GM12878 (cell line): Measurements from ENCODE around the gene PIP5KL1. TPM values are rescaled to one million over a fixed set of nuclear protein-coding genes. Genes with fewer than 3 reads are reported as not detected.

ENCODE experiments used
- ATAC-seq: fragments of 200-7000 bp; cut with Tn5 transposase; 3 replicates; pipeline ENCODE4 v1.9.1; 2020; ENCODE audit warnings: mild to moderate bottlenecking, moderate library complexity
- BruUV-seq: library from RNA; stranded (reverse); fragments of 400-500 nt; replicated peaks from 2 replicates; lab custom pipeline; 2021; lab: Mats Ljungman, UMichigan
- CTCF ChIA-PET: fragments of 300-600 bp; sonication (Branson Sonifier 250); formaldehyde crosslinking; extraction: SDS; loops from one replicate; lab custom pipeline; 2021; ENCODE audit warnings: inconsistent platforms; lab: Yijun Ruan, JAX
- POLR2A ChIA-PET: fragments of 350-600 bp; formaldehyde crosslinking; extraction: SDS; loops from one replicate; lab custom pipeline; 2021; ENCODE audit warnings: inconsistent platforms; lab: Charles Lee
- RAD21 ChIA-PET: fragments of 300-600 bp; sonication (Branson Sonifier 250); formaldehyde crosslinking; loops from one replicate; lab custom pipeline; 2023; ENCODE audit warnings: antibody characterized with exemption; ENCODE audit not compliant: unreplicated experiment; lab: Charles Lee
- SMC1A ChIA-PET: fragments of 300-600 bp; sonication (Branson Sonifier 250); formaldehyde crosslinking; loops from one replicate; lab custom pipeline; 2023; ENCODE audit not compliant: unreplicated experiment, uncharacterized antibody; lab: Charles Lee
- DNase-seq: peaks from one replicate; pipeline ENCODE4 v3.0.0-alpha.2; 2011; ENCODE audit warnings: low read depth, low spot score
- FAIRE-seq: peaks from 3 replicates; lab custom pipeline; 2011; peaks lifted over from hg19 to GRCh38; lab: Jason Lieb, UNC
- H2AFZ ChIP-seq: 2 replicates; pipeline ENCODE4 v1.6.0; 2011; ENCODE audit warnings: low read depth, low read length, control low read depth; ENCODE audit not compliant: control insufficient read depth
- H3K27ac ChIP-seq: 2 replicates; pipeline ENCODE4 v1.5.1; 2011; ENCODE audit warnings: control low read depth; ENCODE audit not compliant: control insufficient read depth, insufficient read depth
- H3K27me3 ChIP-seq, 2 experiments: replicated peaks in 1 of 2; 2 replicates each; pipeline versions ENCODE4 v1.6.0 to v1.6.1; 2011; ENCODE audit warnings: low read length in 1 of 2; ENCODE audit not compliant: control insufficient read depth in 2 of 2, insufficient read depth in 2 of 2
- H3K36me3 ChIP-seq, 2 experiments: 2 replicates each; pipeline ENCODE4 v1.5.1; 2011; ENCODE audit warnings: low read length in 1 of 2; ENCODE audit not compliant: control insufficient read depth in 2 of 2, insufficient read depth in 2 of 2
- H3K4me1 ChIP-seq: 2 replicates; pipeline ENCODE4 v1.6.1; 2011; ENCODE audit warnings: mild to moderate bottlenecking, low read length, moderate library complexity, mixed read lengths; ENCODE audit not compliant: control insufficient read depth, insufficient read depth
- H3K4me2 ChIP-seq: 2 replicates; pipeline ENCODE4 v1.6.0; 2011; ENCODE audit warnings: control low read depth; ENCODE audit not compliant: control insufficient read depth, insufficient read depth
- H3K4me3 ChIP-seq: fragments of 200-600 bp; sonication (generic); 2 replicates; pipeline ENCODE4 v1.5.1; 2016
- H3K79me2 ChIP-seq: 2 replicates; pipeline ENCODE4 v1.6.0; 2011; ENCODE audit warnings: low read length; ENCODE audit not compliant: control insufficient read depth, insufficient read depth
- H3K9ac ChIP-seq: 2 replicates; pipeline ENCODE4 v1.8.0; 2011; ENCODE audit warnings: low read length, control low read depth, mixed read lengths; ENCODE audit not compliant: control insufficient read depth, insufficient read depth
- H3K9me3 ChIP-seq: replicated peaks from 3 replicates; pipeline ENCODE4 v1.5.1; 2011; ENCODE audit warnings: mild to moderate bottlenecking, low read length; ENCODE audit not compliant: control insufficient read depth, insufficient read depth
- H4K20me1 ChIP-seq: 2 replicates; pipeline ENCODE4 v1.6.0; 2011; ENCODE audit not compliant: control insufficient read depth, insufficient read depth
- BMI1 ChIP-seq: fragments of 450-650 bp; IDR thresholded peaks from 2 replicates; pipeline ENCODE4 v1.6.1; 2016; ENCODE audit warnings: mild to moderate bottlenecking, moderate library complexity, borderline replicate concordance
- DPF2 ChIP-seq: fragments of 450-650 bp; IDR thresholded peaks from 2 replicates; pipeline ENCODE4 v1.6.1; 2017; ENCODE audit warnings: mild to moderate bottlenecking
- KDM1A ChIP-seq: fragments of 200-600 bp; sonication (generic); IDR thresholded peaks from 2 replicates; pipeline ENCODE4 v1.6.1; 2016; ENCODE audit warnings: borderline replicate concordance
- NBN ChIP-seq: fragments of 450-650 bp; IDR thresholded peaks from 2 replicates; pipeline ENCODE4 v1.6.1; 2016
- POLR2AphosphoS5 ChIP-seq: IDR thresholded peaks from 2 replicates; pipeline ENCODE4 v1.6.1; 2011; ENCODE audit warnings: mild to moderate bottlenecking, low read length, inconsistent platforms
- RAD21 ChIP-seq: IDR thresholded peaks from 2 replicates; pipeline ENCODE4 v1.6.1; 2011; ENCODE audit warnings: mild to moderate bottlenecking, low read depth, low read length, moderate library complexity; ENCODE audit not compliant: insufficient read depth
- SMC3 ChIP-seq: IDR thresholded peaks from 2 replicates; pipeline ENCODE4 v1.6.1; 2011; ENCODE audit warnings: low read length, improper control_type of control experiment, borderline replicate concordance
- SUPT20H ChIP-seq: IDR thresholded peaks from 2 replicates; pipeline ENCODE4 v1.6.1; 2011; ENCODE audit warnings: low read depth, mild to moderate bottlenecking, low read length, moderate library complexity, borderline replicate concordance; ENCODE audit not compliant: control insufficient read depth
- SUZ12 ChIP-seq: fragments of 200-600 bp; sonication (generic); IDR thresholded peaks from one replicate; pipeline ENCODE4 v1.6.1; 2018; ENCODE audit warnings: antibody characterized with exemption, mild to moderate bottlenecking; ENCODE audit not compliant: unreplicated experiment
- ZNF384 ChIP-seq: IDR thresholded peaks from 2 replicates; pipeline ENCODE4 v1.6.1; 2012; ENCODE audit warnings: low read depth, mild to moderate bottlenecking, low read length, improper control_type of control experiment, borderline replicate concordance
- ZZZ3 ChIP-seq: IDR thresholded peaks from 2 replicates; pipeline ENCODE4 v1.6.1; 2011; ENCODE audit warnings: low read depth; ENCODE audit not compliant: control insufficient read depth, insufficient read length
- WGBS: methylation state at CpG from one replicate; pipeline ENCODE4 v1.1.6; 2016; ENCODE audit warnings: low lambda C conversion rate; ENCODE audit not compliant: insufficient replicate concordance, insufficient coverage; ENCODE audit errors: missing lambda C conversion rate; 5-methylcytosine and 5-hydroxymethylcytosine counted together
- in situ Hi-C: fragments of 300-500 bp; cut with MboI; formaldehyde crosslinking; loops from 9 replicates; pipeline ENCODE4 v1.14.3; 2018; ENCODE audit warnings: mixed read lengths
- intact Hi-C: fragments of 100-400 bp; cut with micrococcal nuclease; formaldehyde crosslinking; loops from one replicate; pipeline ENCODE4 v1.14.2; 2022; ENCODE audit not compliant: unreplicated experiment
- polyA plus RNA-seq, 11 experiments: library from polyadenylated mRNA; depleted of rRNA in 4 of 11; unstranded in 6 of 11; stranded (reverse) in 5 of 11; fragments of >200 nt; fragmentation: Nextera tagmentation in 4 of 11; fragmentation: Illumina TruSeq in 1 of 11; extraction: Ambion mirVana in 4 of 11; extraction: Trizol in 1 of 11; gene quantifications; 1 replicate in 1 of 11; 2 replicates in 10 of 11; pipeline versions ENCODE4 v1.2.1 to v1.2.3, GENCODE V29; 2011 to 2016; ENCODE audit warnings: inconsistent platforms in 2 of 11, missing spikeins in 2 of 11, low read depth in 1 of 11
- total RNA-seq, 4 experiments: library from RNA; depleted of rRNA in 3 of 4; stranded (reverse); fragments of >200 nt in 3 of 4; fragmentation: Illumina TruSeq in 1 of 4; extraction: Trizol in 1 of 4; gene quantifications; 2 replicates each; pipeline versions ENCODE4 v1.2.1 to v1.2.3, GENCODE V29; 2013 to 2021
- TF ChIP-seq, protein P1 (sequence below): fragments of 450-650 bp; IDR thresholded peaks from 2 replicates; pipeline ENCODE4 v1.6.1; 2016; ENCODE audit warnings: mild to moderate bottlenecking, moderate library complexity, borderline replicate concordance
- TF ChIP-seq, protein P2 (sequence below): IDR thresholded peaks from 2 replicates; pipeline ENCODE4 v1.6.1; 2011; ENCODE audit warnings: borderline replicate concordance, low read depth, mild to moderate bottlenecking, moderate library complexity, low read length; ENCODE audit not compliant: insufficient read depth, poor library complexity, severe bottlenecking
- TF ChIP-seq, protein P3 (sequence below): fragments of 450-650 bp; IDR thresholded peaks from 2 replicates; pipeline ENCODE4 v1.6.1; 2016; ENCODE audit warnings: mild to moderate bottlenecking

PIP5KL1 gene
- total and polyA plus RNA-seq, 10 of the 15 experiments (the other 5 are each of a cell fraction or from before 2014, with no cell fraction given) = 0.04 to 0.67 (median 0.43) TPM; not detected in 2

DNA sequence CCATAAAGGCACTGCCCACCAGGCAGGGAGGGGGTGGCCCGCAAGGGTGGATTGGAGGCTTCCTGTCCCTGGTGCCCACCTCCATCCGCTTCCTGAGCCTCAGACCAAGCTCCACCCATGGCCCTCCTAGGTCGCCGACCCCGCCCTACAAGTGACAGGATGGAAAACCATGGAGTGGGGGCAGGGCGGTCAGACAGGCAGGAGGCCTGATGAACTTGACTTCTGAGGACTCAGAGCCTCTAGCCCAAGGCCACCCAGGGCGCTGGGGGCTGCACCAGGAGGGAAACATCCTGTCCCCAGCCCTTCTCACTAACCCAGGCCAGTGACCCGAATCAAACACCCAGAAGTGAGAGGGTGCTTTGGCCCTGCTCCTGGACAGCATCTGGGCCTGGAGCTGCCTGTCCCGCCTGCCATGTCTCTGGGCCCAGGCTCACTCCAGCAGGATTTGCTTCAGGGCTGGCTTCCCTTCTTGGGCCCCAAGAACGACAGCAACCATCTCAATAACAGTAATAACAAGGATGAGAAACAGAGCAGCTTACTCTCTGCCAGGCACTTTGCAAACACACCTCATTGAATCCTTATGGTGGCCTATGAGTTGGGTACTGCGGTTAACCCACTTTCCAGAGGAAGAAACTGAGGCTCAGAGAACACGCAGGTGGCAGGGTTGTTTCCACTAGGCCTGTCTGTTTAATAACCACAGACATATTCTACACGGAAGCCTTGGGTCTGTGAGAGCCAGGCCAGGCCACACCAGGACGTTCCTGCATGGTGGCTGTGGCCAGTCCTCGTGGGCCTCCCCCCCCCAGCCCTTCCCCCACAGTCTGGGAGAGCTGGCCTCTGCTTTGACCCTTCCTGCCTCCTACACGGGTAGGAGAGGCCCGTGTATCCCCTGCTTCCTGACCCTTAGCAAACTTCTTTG lies 26.8 kb downstream of the PIP5KL1 start:
- no peak for FAIRE-seq
- no peak for DNase-seq
- SMC1A ChIA-PET = interaction anchor here (2.5 to 4.9 kb wide), 2 partner anchors 13 to 17 kb away, joined by 12 to 37 read pairs; partner anchors contain the start of gene ST6GALNAC4
- H3K4me2 ChIP-seq = peak overlapping the region; percentile 75
- RAD21 ChIA-PET = interaction anchor here (0.6 to 10.1 kb wide), 5 partner anchors 12 to 169 kb away, joined by 3 to 92 read pairs (median 3); partner anchors contain the start of genes NAIF1, ST6GALNAC4 and TOR2A
- H3K4me3 ChIP-seq = peak overlapping the region; percentile 22; the same call in 1 of the 2 replicates
- peak overlapping the region; percentile 22; the same call in 1 of the 2 replicates for H3K9ac ChIP-seq
- H3K36me3 ChIP-seq = peaks cover 0 to 6% of the 10 kb centered on the region in 2 experiments; a peak in 2 of 4 replicates
- ATAC-seq = peak; percentile 34
- H4K20me1 ChIP-seq = no peaks in the 10 kb centered on the region
- intact Hi-C loops (no loop called here), in situ Hi-C loops (no loop called here)
- no peaks in the 10 kb centered on the region for H3K27me3 ChIP-seq
- POLR2A ChIA-PET = interaction anchor here (0.6 to 11.0 kb wide), 7 partner anchors 12 to 778 kb away, joined by 3 to 166 read pairs (median 6); partner anchors contain the start of gene ST6GALNAC4
- no peaks in the 10 kb centered on the region for H3K9me3 ChIP-seq
- 12% methylated on average over 17 of the region's 17 CpGs for WGBS
- peaks cover 66% of the 10 kb centered on the region for H3K4me1 ChIP-seq
- no TSS peak for BruUV-seq
- CTCF ChIA-PET = interaction anchor here (0.6 to 2.1 kb wide), 7 partner anchors 9 to 742 kb away, joined by 3 to 8 read pairs (median 5); partner anchors contain the start of genes CDK9 and ST6GALNAC4
- H2AFZ ChIP-seq = peak overlapping the region; percentile 16; the same call in 1 of the 2 replicates
- peak overlapping the region; percentile 90 for H3K27ac ChIP-seq
- peaks cover 5% of the 10 kb centered on the region for H3K79me2 ChIP-seq
- no peak for TF ChIP-seq KDM1A
- no peak for TF ChIP-seq ZNF384
- no peak for TF ChIP-seq SUPT20H
- TF ChIP-seq, protein P1, sequence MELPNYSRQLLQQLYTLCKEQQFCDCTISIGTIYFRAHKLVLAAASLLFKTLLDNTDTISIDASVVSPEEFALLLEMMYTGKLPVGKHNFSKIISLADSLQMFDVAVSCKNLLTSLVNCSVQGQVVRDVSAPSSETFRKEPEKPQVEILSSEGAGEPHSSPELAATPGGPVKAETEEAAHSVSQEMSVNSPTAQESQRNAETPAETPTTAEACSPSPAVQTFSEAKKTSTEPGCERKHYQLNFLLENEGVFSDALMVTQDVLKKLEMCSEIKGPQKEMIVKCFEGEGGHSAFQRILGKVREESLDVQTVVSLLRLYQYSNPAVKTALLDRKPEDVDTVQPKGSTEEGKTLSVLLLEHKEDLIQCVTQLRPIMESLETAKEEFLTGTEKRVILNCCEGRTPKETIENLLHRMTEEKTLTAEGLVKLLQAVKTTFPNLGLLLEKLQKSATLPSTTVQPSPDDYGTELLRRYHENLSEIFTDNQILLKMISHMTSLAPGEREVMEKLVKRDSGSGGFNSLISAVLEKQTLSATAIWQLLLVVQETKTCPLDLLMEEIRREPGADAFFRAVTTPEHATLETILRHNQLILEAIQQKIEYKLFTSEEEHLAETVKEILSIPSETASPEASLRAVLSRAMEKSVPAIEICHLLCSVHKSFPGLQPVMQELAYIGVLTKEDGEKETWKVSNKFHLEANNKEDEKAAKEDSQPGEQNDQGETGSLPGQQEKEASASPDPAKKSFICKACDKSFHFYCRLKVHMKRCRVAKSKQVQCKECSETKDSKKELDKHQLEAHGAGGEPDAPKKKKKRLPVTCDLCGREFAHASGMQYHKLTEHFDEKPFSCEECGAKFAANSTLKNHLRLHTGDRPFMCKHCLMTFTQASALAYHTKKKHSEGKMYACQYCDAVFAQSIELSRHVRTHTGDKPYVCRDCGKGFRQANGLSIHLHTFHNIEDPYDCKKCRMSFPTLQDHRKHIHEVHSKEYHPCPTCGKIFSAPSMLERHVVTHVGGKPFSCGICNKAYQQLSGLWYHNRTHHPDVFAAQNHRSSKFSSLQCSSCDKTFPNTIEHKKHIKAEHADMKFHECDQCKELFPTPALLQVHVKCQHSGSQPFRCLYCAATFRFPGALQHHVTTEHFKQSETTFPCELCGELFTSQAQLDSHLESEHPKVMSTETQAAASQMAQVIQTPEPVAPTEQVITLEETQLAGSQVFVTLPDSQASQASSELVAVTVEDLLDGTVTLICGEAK = no peak
- no peak for TF ChIP-seq SUZ12
- no peak for TF ChIP-seq BMI1
- TF ChIP-seq DPF2 = 0 out of 2 replicates have a peak, but pooled peaks have one; percentile 43
- no peak for TF ChIP-seq ZZZ3
- TF ChIP-seq, protein P2, sequence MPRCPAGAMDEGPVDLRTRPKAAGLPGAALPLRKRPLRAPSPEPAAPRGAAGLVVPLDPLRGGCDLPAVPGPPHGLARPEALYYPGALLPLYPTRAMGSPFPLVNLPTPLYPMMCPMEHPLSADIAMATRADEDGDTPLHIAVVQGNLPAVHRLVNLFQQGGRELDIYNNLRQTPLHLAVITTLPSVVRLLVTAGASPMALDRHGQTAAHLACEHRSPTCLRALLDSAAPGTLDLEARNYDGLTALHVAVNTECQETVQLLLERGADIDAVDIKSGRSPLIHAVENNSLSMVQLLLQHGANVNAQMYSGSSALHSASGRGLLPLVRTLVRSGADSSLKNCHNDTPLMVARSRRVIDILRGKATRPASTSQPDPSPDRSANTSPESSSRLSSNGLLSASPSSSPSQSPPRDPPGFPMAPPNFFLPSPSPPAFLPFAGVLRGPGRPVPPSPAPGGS = peak; percentile 29
- TF ChIP-seq SMC3 = no peak
- no peak for TF ChIP-seq POLR2AphosphoS5
- TF ChIP-seq RAD21 = no peak
- TF ChIP-seq, protein P3, sequence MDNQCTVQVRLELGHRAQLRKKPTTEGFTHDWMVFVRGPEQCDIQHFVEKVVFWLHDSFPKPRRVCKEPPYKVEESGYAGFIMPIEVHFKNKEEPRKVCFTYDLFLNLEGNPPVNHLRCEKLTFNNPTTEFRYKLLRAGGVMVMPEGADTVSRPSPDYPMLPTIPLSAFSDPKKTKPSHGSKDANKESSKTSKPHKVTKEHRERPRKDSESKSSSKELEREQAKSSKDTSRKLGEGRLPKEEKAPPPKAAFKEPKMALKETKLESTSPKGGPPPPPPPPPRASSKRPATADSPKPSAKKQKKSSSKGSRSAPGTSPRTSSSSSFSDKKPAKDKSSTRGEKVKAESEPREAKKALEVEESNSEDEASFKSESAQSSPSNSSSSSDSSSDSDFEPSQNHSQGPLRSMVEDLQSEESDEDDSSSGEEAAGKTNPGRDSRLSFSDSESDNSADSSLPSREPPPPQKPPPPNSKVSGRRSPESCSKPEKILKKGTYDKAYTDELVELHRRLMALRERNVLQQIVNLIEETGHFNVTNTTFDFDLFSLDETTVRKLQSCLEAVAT = no peak
- peak; percentile 24; the same call in 1 of the 2 replicates for TF ChIP-seq NBN
